NCI-H345 treated with DMSO at 0.1 percent for 48 hours (cell line): ENCODE data around the gene INTS1.
"Not testable (repeated sequence)": the region's sequence is repeated elsewhere in the genome, so short reads cannot be mapped to it uniquely, and the experiment has no call there.

Source experiments
- DNase-seq: peaks from one replicate; lab custom pipeline; 2025; ENCODE audit not compliant: unreplicated experiment; lab: John Stamatoyannopoulos, UW

The INTS1 gene

DNA sequence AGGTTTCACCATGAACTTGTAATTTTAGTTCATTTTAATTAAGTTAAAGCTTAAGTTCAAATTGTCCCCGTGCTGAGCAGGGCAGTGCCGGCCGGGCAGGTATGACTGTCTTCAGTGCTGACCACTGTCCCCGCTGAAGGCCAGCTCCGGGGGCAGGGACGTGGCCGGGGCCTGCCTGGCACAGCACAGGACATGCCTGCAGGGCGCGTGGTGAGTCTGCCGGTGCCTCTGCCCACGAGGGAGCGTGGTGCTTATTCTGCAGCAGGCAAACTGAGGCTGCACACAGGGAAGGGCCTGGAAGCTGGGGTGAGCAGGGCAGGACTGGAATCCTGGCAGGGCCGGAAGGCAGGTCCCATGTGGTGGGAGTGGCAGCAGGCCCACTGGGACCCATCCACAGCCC, 54.7 kb downstream of the INTS1 start:
- DNase-seq: no peak

DNA sequence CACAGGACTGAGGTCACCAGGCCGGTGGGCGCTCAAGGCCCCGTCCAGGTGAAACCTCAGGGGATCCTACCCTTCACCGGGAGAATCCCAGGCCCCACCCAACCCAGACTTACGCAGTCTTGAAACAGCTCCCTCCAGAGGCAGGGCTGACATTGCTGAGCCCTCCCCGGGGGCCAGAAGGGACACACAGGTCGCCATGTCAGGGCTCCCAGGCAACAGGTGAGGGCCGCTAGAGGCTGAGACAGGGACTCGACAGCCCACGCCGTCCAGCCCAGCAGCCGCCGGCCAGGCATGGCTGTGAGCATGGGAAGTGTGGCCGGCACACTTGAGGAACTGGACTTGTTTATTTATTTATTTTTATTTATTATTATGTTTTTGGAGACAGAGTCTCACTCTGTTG, 55.2 kb downstream of the INTS1 start:
- DNase-seq: no peak

DNA sequence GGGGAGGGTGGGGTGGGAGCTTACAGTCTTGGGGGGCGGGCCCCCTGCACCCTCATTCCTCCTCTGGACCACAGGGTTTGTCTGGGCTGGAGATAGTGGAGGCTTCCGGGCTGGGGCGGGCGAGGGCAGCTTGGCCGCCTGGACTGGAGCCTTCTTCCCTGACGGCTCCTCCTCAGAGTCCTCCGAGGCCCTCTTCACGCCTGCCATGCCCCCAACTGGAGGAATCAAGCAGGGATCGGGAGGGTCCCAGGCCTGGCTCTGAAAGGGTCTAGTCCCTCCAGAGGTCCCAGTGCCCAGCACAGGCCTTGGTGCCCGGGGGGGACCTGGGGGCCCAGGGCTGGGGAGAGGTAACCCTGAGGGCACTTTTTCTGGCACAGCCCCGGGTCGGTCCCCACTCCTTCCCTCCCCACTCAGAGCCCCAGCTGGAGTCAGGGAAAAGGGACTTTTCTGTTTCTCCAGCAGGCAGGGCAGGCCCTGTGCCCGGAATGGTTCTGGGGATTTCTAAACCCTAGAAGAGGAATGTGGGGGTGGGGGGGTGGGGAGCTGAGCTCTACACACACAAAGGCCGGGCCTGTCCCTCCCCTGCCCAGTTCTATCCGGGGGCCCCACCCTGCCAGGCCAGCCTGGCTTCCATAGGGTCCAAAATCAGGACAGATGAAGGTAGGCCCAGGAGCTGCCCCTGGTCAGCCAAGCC, 56.5 kb downstream of the INTS1 start:
- no peak for DNase-seq

DNA sequence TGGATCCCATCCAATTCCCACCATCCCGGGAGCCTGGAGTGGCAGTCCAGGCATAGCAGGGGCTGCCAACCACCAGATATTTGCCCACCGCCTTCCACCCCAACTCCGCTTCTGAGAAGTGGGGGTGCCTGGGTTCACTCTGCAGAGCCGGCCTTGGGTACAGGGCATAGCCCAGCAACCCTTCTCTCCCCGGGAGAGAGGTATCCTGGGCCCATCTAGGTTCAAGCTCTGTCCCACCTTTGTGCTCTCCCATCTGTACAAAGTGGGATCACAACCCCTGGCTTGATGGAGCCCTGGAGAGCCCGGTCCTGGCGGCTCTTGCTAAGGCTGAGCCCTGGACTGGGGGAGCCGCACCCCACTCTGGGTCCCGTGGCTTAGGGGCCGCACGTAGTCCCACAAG, 57.1 kb downstream of the INTS1 start:
- no peak for DNase-seq

DNA sequence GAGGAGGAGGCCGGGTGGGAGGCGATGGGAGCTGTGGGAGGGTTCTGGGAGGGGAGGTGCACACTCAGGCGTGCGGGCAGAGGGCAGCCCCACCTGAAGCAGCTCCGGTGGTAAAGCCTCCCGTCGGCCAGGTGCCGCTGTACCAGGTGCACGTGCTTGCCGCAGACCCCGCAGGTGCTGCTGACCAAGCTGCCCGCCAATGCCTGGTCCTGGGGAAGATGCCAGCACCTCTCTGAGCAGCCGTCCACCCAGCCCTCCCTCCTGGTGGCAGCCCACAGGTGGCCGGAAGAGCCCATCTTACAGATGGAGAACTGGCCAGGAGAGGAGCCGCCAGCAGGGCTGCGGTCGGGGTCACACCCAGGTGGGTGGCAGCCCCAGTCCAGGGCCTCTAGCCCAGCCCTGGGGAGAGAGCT, 57.6 kb downstream of the INTS1 start:
- no peak for DNase-seq

DNA sequence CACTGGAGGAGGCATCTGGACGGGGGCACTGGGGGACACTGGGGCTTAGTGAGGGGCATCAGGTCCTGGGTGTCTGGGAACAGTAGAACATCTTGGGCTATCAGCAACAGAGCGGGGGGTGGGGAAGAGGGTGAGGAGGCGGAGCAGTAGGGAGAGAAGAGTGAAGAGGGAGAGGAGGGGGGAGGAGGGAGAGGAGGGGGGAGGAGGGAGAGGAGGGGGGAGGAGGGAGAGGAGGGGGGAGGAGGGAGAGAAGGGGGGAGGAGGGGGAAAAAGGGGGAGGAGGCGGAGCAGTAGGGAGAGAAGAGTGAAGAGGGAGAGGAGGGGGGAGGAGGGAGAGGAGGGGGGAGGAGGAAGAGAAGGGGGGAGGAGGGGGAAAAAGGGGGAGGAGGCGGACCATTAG, 58.2 kb downstream of the INTS1 start:
- DNase-seq: not testable (repeated sequence)

DNA sequence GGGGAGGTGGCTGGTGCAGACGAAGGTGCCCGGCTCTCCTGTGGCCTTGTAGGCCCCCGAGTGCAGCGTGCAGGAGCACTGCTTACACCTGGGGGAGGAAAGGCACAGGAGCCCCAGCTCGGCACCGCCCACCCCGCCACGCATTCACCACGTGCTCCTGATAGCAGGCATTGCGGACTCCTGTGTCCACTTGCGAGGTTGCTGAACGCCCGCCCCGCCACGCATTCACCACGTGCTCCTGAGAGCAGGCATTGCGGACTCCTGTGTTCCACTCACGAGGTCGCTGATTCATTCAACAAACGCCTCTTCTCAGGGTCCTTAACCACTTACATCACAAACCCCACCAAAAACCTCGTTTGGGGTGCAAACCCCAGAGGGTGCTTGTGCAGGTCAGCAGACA, 58.8 kb downstream of the INTS1 start:
- no peak for DNase-seq

DNA sequence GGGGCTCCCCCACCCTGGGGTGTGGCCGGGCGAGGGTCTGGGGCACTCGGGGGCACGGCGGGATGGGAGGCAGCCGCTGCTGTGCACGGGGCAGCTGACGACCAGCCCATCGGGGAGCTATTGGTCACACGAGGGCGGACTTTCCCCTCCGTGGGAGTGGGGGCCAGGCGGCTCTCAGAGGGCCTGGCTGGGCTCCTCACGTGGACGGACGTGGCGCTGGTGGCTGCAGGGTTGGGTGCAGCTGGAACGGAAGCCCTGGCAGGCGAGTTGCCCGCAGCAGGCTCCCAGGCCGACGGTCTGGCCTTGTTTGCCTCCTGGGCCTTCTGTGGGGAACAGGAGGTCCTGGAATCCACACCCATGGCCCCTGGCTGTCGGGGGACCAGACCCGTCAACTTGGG, 59.3 kb downstream of the INTS1 start:
- DNase-seq: no peak

DNA sequence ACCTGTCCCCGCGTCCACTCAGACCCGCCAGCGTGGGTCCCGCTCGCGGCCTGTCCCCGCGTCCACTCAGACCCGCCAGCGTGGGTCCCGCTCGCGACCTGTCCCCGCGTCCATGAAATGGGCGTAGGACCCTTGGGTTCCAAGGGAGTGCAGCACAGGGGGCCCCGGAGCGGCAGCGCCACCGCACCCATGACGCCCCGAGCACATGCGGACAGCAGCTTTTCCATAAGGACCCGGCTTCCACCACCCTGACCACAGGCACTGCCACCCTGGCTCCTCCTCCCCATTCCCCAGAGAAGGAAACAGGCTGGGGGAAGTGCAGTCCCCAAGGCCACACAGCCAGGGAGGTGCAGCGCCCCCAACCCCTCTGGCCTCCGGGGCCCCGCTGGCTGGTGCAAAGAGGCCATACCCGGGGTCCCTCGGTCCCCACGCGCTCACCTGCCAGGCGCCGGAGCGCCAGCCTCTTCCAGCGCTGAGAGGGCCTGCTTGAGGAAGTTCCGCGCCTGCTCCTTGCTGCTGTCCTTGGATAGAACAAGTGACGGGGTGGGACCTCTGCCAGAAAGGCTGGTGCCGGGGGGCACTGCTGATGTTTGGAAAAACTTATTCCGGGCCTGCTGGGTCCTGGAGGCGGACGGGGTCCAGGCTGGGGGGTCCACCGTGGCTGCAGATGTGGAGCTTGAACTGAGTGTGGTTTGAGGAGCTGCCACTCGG, 59.8 kb downstream of the INTS1 start:
- no peak for DNase-seq

DNA sequence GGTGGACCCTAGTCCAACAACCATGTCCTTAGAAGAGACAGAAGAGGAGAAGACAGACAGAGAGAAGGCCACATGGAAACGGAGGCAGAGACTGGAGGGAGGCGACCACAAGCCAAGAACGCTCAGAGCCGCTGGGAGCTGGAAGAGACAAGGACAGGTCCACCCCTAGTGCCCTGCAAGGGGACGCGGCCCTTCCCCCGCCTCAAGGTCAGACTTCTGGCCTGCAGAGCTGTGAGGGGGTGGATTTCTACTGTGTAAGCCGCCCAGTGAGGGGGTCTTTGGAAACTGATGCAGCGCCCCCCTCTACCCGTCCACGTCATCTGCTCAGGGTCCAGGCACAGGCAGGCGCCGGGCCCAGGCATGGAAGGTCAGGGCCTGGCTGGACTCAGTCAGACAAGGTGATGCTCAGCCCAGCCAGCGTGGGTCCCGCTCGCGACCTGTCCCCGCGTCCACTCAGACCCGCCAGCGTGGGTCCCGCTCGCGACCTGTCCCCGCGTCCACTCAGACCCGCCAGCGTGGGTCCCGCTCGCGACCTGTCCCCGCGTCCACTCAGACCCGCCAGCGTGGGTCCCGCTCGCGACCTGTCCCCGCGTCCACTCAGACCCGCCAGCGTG, 60.5 kb downstream of the INTS1 start:
- DNase-seq: not testable (repeated sequence)

DNA sequence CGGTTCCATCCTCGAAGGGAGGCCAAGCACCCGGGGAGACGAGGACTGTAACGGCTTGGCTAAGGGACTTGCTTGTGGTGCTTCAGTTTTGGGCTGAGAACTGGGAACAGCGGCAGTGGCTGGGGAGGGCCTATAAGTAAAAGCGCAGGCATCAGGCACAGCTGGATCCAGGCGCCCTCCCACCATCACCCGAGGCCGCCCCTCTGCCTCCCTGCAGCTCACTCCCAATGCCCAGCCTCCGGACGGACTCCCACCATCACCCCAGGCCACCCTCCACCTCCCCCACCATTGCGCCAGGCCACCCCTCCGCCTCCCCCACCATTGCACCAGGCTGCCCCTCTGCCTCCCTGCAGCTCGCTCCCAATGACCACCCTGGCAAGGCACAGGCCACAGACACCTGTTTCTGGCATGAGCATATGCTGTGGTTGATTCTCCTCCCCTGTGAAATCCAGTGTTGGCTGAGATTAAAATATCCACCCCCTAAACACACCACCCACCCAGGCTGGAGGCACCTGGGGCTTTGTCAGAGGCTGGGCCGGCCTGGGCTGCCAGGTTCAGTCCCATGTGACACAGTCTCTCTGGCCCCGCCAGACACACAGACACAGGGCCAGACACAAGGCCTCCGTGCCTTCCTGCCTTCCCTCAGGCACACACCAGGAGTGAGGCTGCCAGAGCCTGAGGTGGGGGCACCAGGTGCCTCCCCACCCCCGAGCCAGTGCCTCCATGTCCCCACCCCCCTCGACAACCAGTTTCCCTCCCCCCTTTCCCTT, 61.6 kb downstream of the INTS1 start:
- no peak for DNase-seq

DNA sequence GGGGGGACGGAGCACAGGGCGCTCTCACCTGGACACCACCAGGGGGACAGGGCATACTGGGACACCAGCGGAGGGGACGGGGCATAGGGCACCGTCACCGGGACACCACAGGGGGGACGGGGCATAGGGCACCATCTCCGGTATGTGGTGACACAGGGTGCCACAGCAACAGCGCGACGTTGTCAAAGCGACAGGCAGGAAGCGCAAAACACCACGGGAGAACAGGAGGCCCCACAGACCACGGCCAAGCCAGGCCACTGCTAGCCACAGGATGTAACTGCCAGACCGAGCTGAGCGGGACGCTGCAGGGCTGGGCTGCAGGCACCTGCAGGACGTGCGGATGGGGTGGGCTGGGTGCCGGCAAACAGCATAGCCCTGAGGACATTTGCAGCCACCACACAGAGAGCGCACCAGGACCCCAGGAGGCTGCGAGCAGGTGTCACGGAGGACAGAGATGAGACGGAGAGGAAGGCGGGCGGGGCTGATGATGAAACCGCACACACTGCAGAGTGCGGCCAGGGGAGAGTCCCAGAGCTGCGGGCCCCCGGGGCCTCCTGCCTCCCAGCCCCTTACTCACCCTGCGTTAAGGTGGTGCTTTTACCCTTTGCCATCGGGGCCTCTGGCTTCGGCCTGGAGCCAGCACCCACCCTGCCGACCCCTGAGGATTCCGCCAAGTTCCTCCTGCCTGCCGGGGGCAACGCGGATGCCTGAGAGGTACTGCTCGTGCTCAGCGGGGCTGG, 62.4 kb downstream of the INTS1 start:
- no peak for DNase-seq

DNA sequence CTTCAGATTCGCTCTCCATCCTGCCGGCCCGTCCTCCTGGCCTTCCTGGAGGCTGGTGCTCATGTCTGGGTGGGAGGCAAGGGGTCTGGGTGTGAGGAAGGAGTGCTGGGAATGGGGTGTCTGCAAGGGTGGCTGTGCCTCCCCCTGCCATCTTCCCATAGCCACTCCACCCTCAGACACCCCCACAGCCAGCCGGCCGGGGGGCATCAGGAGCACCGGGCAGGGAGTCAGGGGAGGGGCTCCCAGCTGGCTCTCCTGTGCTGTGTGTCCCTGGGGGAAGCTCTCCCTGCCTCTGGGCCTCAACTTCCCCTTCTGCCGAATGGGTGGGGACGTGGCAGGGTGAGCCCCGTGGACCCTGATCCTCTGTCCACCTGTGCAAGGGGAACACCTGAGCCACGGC, 63.6 kb downstream of the INTS1 start:
- no peak for DNase-seq

DNA sequence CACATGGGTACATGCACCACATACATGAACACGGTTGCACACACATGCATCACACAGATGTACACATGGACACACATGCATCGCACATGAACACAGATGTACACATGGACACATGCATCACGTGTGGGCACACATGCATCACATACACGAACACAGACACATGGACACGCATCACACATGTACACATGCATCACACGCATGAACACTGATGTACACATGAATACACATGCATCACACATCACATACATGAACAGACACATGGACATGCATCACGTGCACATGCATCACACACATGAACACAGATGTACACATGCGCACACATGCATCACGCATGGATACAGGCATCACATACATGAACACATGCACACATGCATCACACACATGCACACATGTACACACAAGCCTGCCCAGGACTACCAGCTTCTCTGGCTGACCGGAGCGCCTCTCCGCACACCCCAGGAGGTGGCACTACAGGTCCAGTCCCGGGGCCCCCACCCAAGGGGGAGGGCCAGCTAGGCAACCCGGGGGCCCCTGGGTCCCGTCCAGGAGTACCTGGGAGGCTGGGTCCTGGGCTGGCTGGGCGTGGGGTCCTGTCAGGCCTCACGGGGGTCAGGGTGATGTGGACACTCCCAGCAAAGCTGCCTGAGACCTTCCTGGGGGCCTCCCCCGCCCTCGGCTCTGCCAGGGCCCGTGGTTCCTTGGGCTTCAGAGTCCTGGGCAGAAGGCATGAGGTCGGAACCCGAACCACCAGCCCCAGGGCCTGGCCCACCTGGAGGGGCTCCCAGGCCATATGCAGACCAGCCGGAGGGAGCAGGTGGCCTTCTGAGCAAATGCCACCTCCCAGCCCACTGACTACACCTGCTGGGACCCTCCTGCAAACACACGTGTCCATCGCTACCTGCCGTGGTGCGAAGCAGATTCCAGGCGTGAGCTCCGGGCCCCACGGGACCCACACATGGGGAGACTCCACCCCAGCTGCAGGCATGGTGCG, 64.5 kb downstream of the INTS1 start:
- no peak for DNase-seq

DNA sequence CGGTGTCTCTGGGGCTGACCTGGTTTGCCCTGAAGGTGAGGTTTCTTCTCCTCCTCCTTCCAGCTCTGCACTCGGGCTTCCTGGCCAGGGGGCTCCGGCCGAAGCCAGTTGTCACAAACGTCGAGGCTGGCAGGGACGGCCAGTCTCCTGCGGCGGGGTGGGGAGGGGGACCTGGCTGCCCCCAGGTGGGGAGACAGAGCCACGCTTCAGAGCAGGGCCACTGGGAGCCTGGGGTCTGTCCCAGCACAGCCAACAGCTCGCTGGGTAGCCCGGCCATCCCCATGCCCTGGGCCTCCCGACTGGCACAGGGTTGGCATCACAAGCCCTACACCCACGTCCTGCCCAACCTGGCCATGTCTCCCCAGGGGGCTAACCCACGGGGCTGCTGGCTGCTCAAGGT, 65.4 kb downstream of the INTS1 start:
- DNase-seq: no peak

DNA sequence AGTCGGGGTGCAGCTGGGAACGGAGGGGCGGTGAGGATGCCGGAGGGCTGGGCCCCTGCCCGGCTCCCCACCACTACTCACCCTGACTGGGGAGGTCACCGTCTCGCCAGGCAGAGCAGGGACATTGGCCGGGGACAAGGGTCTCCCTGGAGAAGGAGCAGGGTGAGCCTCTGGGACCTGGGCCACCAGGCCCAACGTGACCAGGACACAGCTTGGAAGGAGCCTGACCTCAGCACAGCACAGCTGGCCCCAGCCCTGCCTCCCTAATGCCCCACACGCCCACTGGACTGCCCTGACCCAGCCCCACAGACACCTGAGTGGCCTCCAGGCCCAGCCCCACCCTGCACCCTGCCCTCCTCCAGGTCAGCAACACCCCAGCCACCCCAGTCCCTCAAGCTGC, 66.0 kb downstream of the INTS1 start:
- no peak for DNase-seq

DNA sequence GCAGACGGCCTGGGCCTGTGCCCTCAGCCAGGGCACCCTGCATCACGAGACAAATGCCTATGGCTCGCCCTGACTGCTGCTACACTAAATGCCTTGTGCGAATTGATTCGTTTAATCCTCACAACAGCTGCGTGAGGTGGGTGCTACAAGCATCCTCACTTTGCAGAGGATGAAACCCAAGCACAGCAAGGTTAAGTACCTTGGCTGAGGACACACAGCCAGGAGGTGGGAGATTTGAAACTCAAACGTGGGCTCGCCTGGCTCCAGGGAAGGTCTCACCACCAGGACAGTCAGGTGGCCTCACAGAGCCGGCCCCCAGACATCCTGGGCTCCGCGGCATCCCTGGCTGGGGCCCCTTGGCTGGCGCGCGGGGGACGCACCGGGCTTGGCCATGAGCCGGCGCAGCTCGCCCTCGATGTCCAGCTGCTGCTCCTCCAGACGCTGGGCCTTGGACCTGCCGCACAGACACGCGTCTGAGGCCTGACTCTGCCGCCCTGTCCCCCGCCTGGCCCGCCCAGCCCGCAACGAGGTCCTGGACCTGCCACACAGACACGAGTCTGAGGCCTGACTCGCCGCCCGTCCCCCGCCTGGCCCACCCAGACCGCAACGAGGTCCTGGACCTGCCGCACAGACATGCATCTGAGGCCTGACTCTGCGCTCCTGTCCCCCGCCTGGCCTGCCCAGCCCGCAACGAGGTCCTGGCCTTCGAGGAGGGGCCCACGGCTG, 66.9 kb downstream of the INTS1 start:
- no peak for DNase-seq

DNA sequence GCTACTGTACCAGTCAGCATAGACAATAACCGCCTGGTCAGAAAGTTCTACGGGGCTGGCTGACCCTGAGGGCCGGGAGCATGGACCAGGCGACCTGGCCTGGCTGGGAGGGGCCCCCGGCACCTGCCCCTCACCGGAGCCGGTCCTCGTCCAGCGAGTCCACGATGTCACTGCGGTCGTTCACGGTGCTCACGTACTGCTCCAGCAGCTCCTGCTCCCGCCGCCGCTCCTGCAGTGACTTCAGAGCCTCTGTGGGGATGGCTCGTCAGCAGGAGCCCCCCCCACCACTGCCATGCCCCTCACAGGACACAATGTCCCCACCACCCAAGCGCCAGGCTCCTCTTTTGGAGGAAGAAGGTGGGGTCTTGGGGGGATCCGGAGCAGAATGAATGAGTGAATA, 67.6 kb downstream of the INTS1 start:
- DNase-seq: no peak
